HepG2 (cell line): ENCODE results near the gene MTG1.

Experiments
- CTCF ChIP-seq: sonication (generic); formaldehyde crosslinking; IDR thresholded peaks from 2 replicates; pipeline ENCODE4 v1.5.0; 2020; ENCODE audit warnings: mild to moderate bottlenecking, missing genetic modification reagents, moderate library complexity
- EZH2 ChIP-seq: conservative IDR thresholded peaks from 2 replicates; pipeline ENCODE4 v1.6.1; 2012; ENCODE audit warnings: mild to moderate bottlenecking, low read depth, low read length, moderate library complexity
- FOSL1 ChIP-seq: sonication (generic); formaldehyde crosslinking; IDR thresholded peaks from 2 replicates; pipeline ENCODE4 v1.9.0; 2021; ENCODE audit warnings: missing genetic modification reagents, borderline replicate concordance
- KLF11 ChIP-seq: IDR thresholded peaks from 2 replicates; pipeline ENCODE4 v1.6.1; 2016; ENCODE audit warnings: missing compliant biosample characterization
- NFKBIZ ChIP-seq: IDR thresholded peaks from 2 replicates; pipeline ENCODE4 v1.6.1; 2018; ENCODE audit warnings: missing genetic modification reagents, missing compliant biosample characterization
- PRDM4 ChIP-seq: sonication (generic); formaldehyde crosslinking; IDR thresholded peaks from 2 replicates; pipeline ENCODE4 v1.9.0; 2021; ENCODE audit warnings: missing genetic modification reagents, borderline replicate concordance
- RNF2 ChIP-seq: fragments of 450-650 bp; conservative IDR thresholded peaks from 2 replicates; pipeline ENCODE4 v1.6.1; 2016; ENCODE audit warnings: low read depth
- SP4 ChIP-seq: sonication (generic); formaldehyde crosslinking; IDR thresholded peaks from 2 replicates; pipeline ENCODE4 v1.8.1; 2023; ENCODE audit warnings: mild to moderate bottlenecking, missing genetic modification reagents
- ZNF354B ChIP-seq: sonication (generic); formaldehyde crosslinking; IDR thresholded peaks from 2 replicates; pipeline ENCODE4 v1.8.0; 2022; ENCODE audit warnings: mild to moderate bottlenecking, missing genetic modification reagents
- ZNF792 ChIP-seq: IDR thresholded peaks from 2 replicates; pipeline ENCODE4 v1.6.1; 2016
- ZSCAN12 ChIP-seq: sonication (generic); formaldehyde crosslinking; IDR thresholded peaks from 2 replicates; pipeline ENCODE4 v1.9.0; 2021; ENCODE audit warnings: mild to moderate bottlenecking, missing genetic modification reagents
- TF ChIP-seq, protein P1 (sequence below): IDR thresholded peaks from 2 replicates; pipeline ENCODE4 v1.6.1; 2016; ENCODE audit warnings: low read depth, missing genetic modification reagents, missing compliant biosample characterization
- TF ChIP-seq, protein P2 (sequence below): sonication (generic); formaldehyde crosslinking; IDR thresholded peaks from 2 replicates; pipeline ENCODE4 v1.9.0; 2021; ENCODE audit warnings: missing genetic modification reagents, mild to moderate bottlenecking, borderline replicate concordance

GRCh38 chr10:133445751-133446708 is 52.1 kb downstream of the MTG1 start:
- TF ChIP-seq, protein P1, sequence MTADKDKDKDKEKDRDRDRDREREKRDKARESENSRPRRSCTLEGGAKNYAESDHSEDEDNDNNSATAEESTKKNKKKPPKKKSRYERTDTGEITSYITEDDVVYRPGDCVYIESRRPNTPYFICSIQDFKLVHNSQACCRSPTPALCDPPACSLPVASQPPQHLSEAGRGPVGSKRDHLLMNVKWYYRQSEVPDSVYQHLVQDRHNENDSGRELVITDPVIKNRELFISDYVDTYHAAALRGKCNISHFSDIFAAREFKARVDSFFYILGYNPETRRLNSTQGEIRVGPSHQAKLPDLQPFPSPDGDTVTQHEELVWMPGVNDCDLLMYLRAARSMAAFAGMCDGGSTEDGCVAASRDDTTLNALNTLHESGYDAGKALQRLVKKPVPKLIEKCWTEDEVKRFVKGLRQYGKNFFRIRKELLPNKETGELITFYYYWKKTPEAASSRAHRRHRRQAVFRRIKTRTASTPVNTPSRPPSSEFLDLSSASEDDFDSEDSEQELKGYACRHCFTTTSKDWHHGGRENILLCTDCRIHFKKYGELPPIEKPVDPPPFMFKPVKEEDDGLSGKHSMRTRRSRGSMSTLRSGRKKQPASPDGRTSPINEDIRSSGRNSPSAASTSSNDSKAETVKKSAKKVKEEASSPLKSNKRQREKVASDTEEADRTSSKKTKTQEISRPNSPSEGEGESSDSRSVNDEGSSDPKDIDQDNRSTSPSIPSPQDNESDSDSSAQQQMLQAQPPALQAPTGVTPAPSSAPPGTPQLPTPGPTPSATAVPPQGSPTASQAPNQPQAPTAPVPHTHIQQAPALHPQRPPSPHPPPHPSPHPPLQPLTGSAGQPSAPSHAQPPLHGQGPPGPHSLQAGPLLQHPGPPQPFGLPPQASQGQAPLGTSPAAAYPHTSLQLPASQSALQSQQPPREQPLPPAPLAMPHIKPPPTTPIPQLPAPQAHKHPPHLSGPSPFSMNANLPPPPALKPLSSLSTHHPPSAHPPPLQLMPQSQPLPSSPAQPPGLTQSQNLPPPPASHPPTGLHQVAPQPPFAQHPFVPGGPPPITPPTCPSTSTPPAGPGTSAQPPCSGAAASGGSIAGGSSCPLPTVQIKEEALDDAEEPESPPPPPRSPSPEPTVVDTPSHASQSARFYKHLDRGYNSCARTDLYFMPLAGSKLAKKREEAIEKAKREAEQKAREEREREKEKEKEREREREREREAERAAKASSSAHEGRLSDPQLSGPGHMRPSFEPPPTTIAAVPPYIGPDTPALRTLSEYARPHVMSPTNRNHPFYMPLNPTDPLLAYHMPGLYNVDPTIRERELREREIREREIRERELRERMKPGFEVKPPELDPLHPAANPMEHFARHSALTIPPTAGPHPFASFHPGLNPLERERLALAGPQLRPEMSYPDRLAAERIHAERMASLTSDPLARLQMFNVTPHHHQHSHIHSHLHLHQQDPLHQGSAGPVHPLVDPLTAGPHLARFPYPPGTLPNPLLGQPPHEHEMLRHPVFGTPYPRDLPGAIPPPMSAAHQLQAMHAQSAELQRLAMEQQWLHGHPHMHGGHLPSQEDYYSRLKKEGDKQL (CRISPR knock-in tag) = no peak
- no peak for TF ChIP-seq ZSCAN12 (CRISPR knock-in tag)
- TF ChIP-seq EZH2 = no peak
- TF ChIP-seq, protein P2, sequence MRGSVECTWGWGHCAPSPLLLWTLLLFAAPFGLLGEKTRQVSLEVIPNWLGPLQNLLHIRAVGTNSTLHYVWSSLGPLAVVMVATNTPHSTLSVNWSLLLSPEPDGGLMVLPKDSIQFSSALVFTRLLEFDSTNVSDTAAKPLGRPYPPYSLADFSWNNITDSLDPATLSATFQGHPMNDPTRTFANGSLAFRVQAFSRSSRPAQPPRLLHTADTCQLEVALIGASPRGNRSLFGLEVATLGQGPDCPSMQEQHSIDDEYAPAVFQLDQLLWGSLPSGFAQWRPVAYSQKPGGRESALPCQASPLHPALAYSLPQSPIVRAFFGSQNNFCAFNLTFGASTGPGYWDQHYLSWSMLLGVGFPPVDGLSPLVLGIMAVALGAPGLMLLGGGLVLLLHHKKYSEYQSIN (CRISPR knock-in tag) = no peak
- TF ChIP-seq PRDM4 (CRISPR knock-in tag) = no peak
- no peak for TF ChIP-seq RNF2
- TF ChIP-seq NFKBIZ (CRISPR knock-in tag) = no peak
- TF ChIP-seq ZNF792 (CRISPR knock-in tag) = no peak
- no peak for TF ChIP-seq SP4 (CRISPR knock-in tag)
- TF ChIP-seq KLF11 = no peak
- no peak for TF ChIP-seq CTCF (CRISPR knock-in tag)
- no peak for TF ChIP-seq ZNF354B (CRISPR knock-in tag)
- TF ChIP-seq FOSL1 (CRISPR knock-in tag) = no peak
